Smooth muscle cell (in vitro differentiated cells): ENCODE results near the gene GCN1. TPM values are rescaled to one million over a fixed set of nuclear protein-coding genes. Genes with fewer than 3 reads are reported as not detected.

Source experiments
- DNase-seq: peaks from one replicate; lab custom pipeline; 2025; ENCODE audit not compliant: unreplicated experiment; lab: John Stamatoyannopoulos, UW
- H2AFZ ChIP-seq: fragments of 200-600 bp; sonication (generic); 2 replicates; pipeline ENCODE4 v1.6.0; 2016; ENCODE audit warnings: antibody characterized with exemption, low read depth, mild to moderate bottlenecking
- H3F3A ChIP-seq: fragments of 200-600 bp; sonication (generic); 2 replicates; pipeline ENCODE4 v1.6.0; 2017; ENCODE audit warnings: antibody characterized with exemption, low read depth
- H3K27ac ChIP-seq: fragments of 200-600 bp; sonication (generic); 2 replicates; pipeline ENCODE4 v1.5.1; 2016; ENCODE audit warnings: low read depth, mild to moderate bottlenecking
- H3K27me3 ChIP-seq: fragments of 200-600 bp; sonication (generic); 2 replicates; pipeline ENCODE4 v1.6.1; 2016; ENCODE audit warnings: low read depth, mild to moderate bottlenecking
- H3K36me3 ChIP-seq: fragments of 200-600 bp; sonication (generic); 2 replicates; pipeline ENCODE4 v1.5.1; 2016; ENCODE audit warnings: low read depth
- H3K4me1 ChIP-seq: fragments of 200-600 bp; sonication (generic); 2 replicates; pipeline ENCODE4 v1.5.1; 2016; ENCODE audit warnings: low read depth
- H3K4me2 ChIP-seq: fragments of 200-600 bp; sonication (generic); 2 replicates; pipeline ENCODE4 v1.6.0; 2016; ENCODE audit warnings: mild to moderate bottlenecking
- H3K4me3 ChIP-seq: fragments of 200-600 bp; sonication (generic); 2 replicates; pipeline ENCODE4 v1.5.1; 2016; ENCODE audit warnings: mild to moderate bottlenecking
- H3K79me2 ChIP-seq: fragments of 200-600 bp; sonication (generic); 2 replicates; pipeline ENCODE4 v1.6.0; 2016; ENCODE audit warnings: low read depth, mild to moderate bottlenecking
- H3K9ac ChIP-seq: fragments of 200-600 bp; sonication (generic); 2 replicates; pipeline ENCODE4 v1.6.0; 2016; ENCODE audit warnings: low read depth
- H3K9me3 ChIP-seq: fragments of 200-600 bp; sonication (generic); replicated peaks from 2 replicates; pipeline ENCODE4 v1.5.1; 2016; ENCODE audit warnings: low read depth
- H4K20me1 ChIP-seq: fragments of 200-600 bp; sonication (generic); 2 replicates; pipeline ENCODE4 v1.6.0; 2016; ENCODE audit warnings: low read depth
- CTCF ChIP-seq: fragments of 200-600 bp; sonication (generic); IDR thresholded peaks from 2 replicates; pipeline ENCODE4 v1.5.1; 2017; ENCODE audit warnings: borderline replicate concordance, mild to moderate bottlenecking, antibody characterized with exemption; ENCODE audit not compliant: insufficient read depth, poor library complexity, severe bottlenecking
- WGBS: methylation state at CpG from one replicate; pipeline ENCODE4 v1.1.7; 2016; ENCODE audit warnings: low lambda C conversion rate; 5-methylcytosine and 5-hydroxymethylcytosine counted together
- polyA plus RNA-seq: library from polyadenylated mRNA; unstranded; fragments of >200 nt; fragmentation: Nextera tagmentation; extraction: Ambion mirVana; gene quantifications from 2 replicates; pipeline ENCODE4 v1.2.1, GENCODE V29; 2016
- total RNA-seq: library from RNA; depleted of rRNA; stranded (reverse); fragments of >200 nt; gene quantifications from 2 replicates; pipeline ENCODE4 v1.2.3, GENCODE V29; 2014

GCN1 gene
- total and polyA plus RNA-seq, 2 experiments from 2014 or later, result 31.6 to 44.3 TPM

GRCh38 chr12:120090206-120090605, 104.3 kb downstream of the GCN1 start:
- H3K27me3 ChIP-seq, result no peaks in the 10 kb centered on the region
- H4K20me1 ChIP-seq, result peaks cover 15% of the 10 kb centered on the region
- TF ChIP-seq CTCF, result no peak
- no peak overlapping the region for H3K4me3 ChIP-seq
- no peaks in the 10 kb centered on the region for H3K79me2 ChIP-seq
- H3K4me1 ChIP-seq, result peaks cover 19% of the 10 kb centered on the region
- no peak for DNase-seq
- no peaks in the 10 kb centered on the region for H3K36me3 ChIP-seq
- H3K4me2 ChIP-seq, result no peak overlapping the region
- no peak overlapping the region for H3K27ac ChIP-seq
- no peak overlapping the region for H2AFZ ChIP-seq
- WGBS, result 91% methylated on average over 3 of the region's 3 CpGs
- no peak overlapping the region for H3K9ac ChIP-seq
- peaks cover 5% of the 10 kb centered on the region for H3F3A ChIP-seq
- no peaks in the 10 kb centered on the region for H3K9me3 ChIP-seq

GRCh38 chr12:120089796-120090195, 104.7 kb downstream of the GCN1 start:
- TF ChIP-seq CTCF, result no peak
- no peaks in the 10 kb centered on the region for H3K27me3 ChIP-seq
- 100% methylated on average over 2 of the region's 2 CpGs for WGBS

GRCh38 chr12:120089105-120089504, 105.4 kb downstream of the GCN1 start:
- no peaks in the 10 kb centered on the region for H3K79me2 ChIP-seq
- peaks cover 5% of the 10 kb centered on the region for H3F3A ChIP-seq
- H3K4me3 ChIP-seq, result no peak overlapping the region
- no peaks in the 10 kb centered on the region for H3K36me3 ChIP-seq
- no peaks in the 10 kb centered on the region for H3K9me3 ChIP-seq
- peaks cover 5% of the 10 kb centered on the region for H4K20me1 ChIP-seq
- H3K9ac ChIP-seq, result no peak overlapping the region
- no peak overlapping the region for H3K4me2 ChIP-seq
- no peak for TF ChIP-seq CTCF
- WGBS, result 82% methylated on average over 8 of the region's 8 CpGs
- H3K27me3 ChIP-seq, result no peaks in the 10 kb centered on the region
- peaks cover 13% of the 10 kb centered on the region for H3K4me1 ChIP-seq
- H3K27ac ChIP-seq, result no peak overlapping the region
- DNase-seq, result no peak
- H2AFZ ChIP-seq, result no peak overlapping the region

More at GRCh38 chr12:120089796-120090195, 104.7 kb downstream of the GCN1 start:
- Histone ChIP-seq H3K36me3 (no peaks in the 10 kb centered on the region), H3K27ac (no peak overlapping the region), H3K4me1 (peaks cover 19% of the 10 kb centered on the region), H3K9me3 (no peaks in the 10 kb centered on the region), H3K79me2 (no peaks in the 10 kb centered on the region), H3F3A (peaks cover 5% of the 10 kb centered on the region), H3K9ac (no peak overlapping the region), H2AFZ (no peak overlapping the region), H3K4me2 (no peak overlapping the region), H3K4me3 (no peak overlapping the region), H4K20me1 (peaks cover 11% of the 10 kb centered on the region)
- no peak for DNase-seq
